Left lung (tissue), 10 donors: Measurements from ENCODE around the gene AKAP8. TPM values are rescaled to one million over a fixed set of nuclear protein-coding genes. Genes with fewer than 3 reads are reported as not detected.
A peak's percentile ranks its signal among the peaks of the same experiment; 100 is the strongest.

Experiments used
- ATAC-seq: fragments of 200-7000 bp; cut with Tn5 transposase; one replicate; pipeline ENCODE4 v1.9.1; 2020; ENCODE audit warnings: moderate library complexity
- DNase-seq, 4 donors: peaks; one replicate each; pipeline ENCODE4 v3.0.0-alpha.2; 2013 to 2020
- H3K27ac ChIP-seq, 2 donors: fragments of 200-600 bp; sonication (generic) in 1 of 2; one replicate each; pipeline versions ENCODE4 v1.5.0 to v1.8.0; 2020 to 2021
- H3K27me3 ChIP-seq, 2 donors: fragments of 200-600 bp; sonication (generic) in 1 of 2; one replicate each; pipeline versions ENCODE4 v1.5.0 to v1.8.0; 2020 to 2021
- H3K36me3 ChIP-seq, 2 donors: fragments of 200-600 bp; sonication (generic) in 1 of 2; one replicate each; pipeline versions ENCODE4 v1.5.0 to v1.8.0; 2020 to 2021
- H3K4me1 ChIP-seq, 2 donors: fragments of 200-600 bp; one replicate each; pipeline ENCODE4 v1.8.0; 2021
- H3K4me3 ChIP-seq, 2 donors: fragments of 200-600 bp; sonication (generic) in 1 of 2; one replicate each; pipeline versions ENCODE4 v1.5.0 to v1.8.0; 2020 to 2021; ENCODE audit warnings: mild to moderate bottlenecking in 1 of 2
- H3K9me3 ChIP-seq, 2 donors: fragments of 200-600 bp; sonication (generic) in 1 of 2; one replicate each; pipeline versions ENCODE4 v1.5.0 to v1.8.0; 2020 to 2021
- intact Hi-C, 2 donors: fragments of 100-400 bp; cut with DNase I; formaldehyde crosslinking; loops; one replicate each; pipeline versions ENCODE4 v1.11.2 to v1.14.2; 2022
- polyA plus RNA-seq, 6 donors: library from polyadenylated mRNA; unstranded; fragments of 120-200 nt; gene quantifications; one replicate each; pipeline ENCODE4 v1.2.1, GENCODE V29; 2013; ENCODE audit not compliant: insufficient read length in 6 of 6
- total RNA-seq, 2 donors: library from RNA; stranded (reverse); fragmentation: NEBNext Ultra II Directional; extraction: Animal tissue kit (Norgen Biotek cat#: 25700); gene quantifications; one replicate each; pipeline ENCODE4 v1.2.1, GENCODE V29; 2021
- TF ChIP-seq, protein P1 (sequence below), 2 donors: fragments of 200-600 bp; sonication (generic) in 1 of 2; IDR thresholded peaks; one replicate each; pipeline versions ENCODE4 v1.5.0 to v1.8.0; 2021; ENCODE audit warnings: antibody characterized with exemption in 2 of 2
- donor health status: DM: no; HTN: yes; CAD: no.
- donor health status: DM: no; HTN: no; CAD: no.

AKAP8 gene
- total and polyA plus RNA-seq, 8 donors, result 19.5 to 36.8 (median 31.4) TPM

- Histone ChIP-seq H3K27ac (no peak overlapping the region), H3K4me1 (peaks cover 22 to 94% of the 10 kb centered on the region in 2 donors), H3K4me3 (no peak overlapping the region), H3K27me3 (no peaks in the 10 kb centered on the region), H3K36me3 (no peaks in the 10 kb centered on the region), H3K9me3 (no peaks in the 10 kb centered on the region)
- DNase-seq (no peak), ATAC-seq (peak; percentile 45)
- intact Hi-C loops, result no loop called here
- TF ChIP-seq, protein P1, sequence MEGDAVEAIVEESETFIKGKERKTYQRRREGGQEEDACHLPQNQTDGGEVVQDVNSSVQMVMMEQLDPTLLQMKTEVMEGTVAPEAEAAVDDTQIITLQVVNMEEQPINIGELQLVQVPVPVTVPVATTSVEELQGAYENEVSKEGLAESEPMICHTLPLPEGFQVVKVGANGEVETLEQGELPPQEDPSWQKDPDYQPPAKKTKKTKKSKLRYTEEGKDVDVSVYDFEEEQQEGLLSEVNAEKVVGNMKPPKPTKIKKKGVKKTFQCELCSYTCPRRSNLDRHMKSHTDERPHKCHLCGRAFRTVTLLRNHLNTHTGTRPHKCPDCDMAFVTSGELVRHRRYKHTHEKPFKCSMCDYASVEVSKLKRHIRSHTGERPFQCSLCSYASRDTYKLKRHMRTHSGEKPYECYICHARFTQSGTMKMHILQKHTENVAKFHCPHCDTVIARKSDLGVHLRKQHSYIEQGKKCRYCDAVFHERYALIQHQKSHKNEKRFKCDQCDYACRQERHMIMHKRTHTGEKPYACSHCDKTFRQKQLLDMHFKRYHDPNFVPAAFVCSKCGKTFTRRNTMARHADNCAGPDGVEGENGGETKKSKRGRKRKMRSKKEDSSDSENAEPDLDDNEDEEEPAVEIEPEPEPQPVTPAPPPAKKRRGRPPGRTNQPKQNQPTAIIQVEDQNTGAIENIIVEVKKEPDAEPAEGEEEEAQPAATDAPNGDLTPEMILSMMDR (IDR thresholded peaks at IDR 0.05), result no peak
Observed at GRCh38 chr19:15313649-15314279, 65.8 kb downstream of the AKAP8 start.

DNA sequence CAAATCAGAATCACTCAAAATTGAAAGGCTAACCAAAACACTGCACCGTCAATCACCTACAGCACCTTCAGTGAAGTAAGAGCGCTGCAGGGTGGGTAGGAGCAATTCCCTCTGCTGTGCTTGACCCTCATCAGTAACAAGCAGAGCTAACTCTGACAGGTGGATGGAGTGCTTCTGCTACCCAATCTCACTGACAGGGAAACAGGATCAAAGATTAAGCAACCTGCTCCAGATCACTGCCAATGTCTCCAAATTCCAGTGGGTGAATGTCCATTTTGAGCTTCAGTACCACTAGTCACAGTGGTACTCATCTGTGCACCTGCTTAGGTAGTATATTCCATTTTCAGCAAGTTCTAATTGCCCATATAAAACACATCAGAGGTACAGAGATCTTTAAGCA, 72.4 kb downstream of the AKAP8 start:
- DNase-seq, result no peak
- TF ChIP-seq, protein P1 (IDR thresholded peaks at IDR 0.05), result no peak
- Histone ChIP-seq H3K27me3 (no peaks in the 10 kb centered on the region), H3K4me3 (no peak overlapping the region), H3K36me3 (no peaks in the 10 kb centered on the region), H3K27ac (no peak overlapping the region), H3K9me3 (no peaks in the 10 kb centered on the region), H3K4me1 (peaks cover 12 to 90% of the 10 kb centered on the region in 2 donors)
- no peak for ATAC-seq
- intact Hi-C loops, result no loop called here

- Histone ChIP-seq H3K27me3 (no peaks in the 10 kb centered on the region), H3K4me3 (no peak overlapping the region), H3K9me3 (no peaks in the 10 kb centered on the region), H3K4me1 (peaks cover 22 to 91% of the 10 kb centered on the region in 2 donors), H3K36me3 (no peaks in the 10 kb centered on the region), H3K27ac (no peak overlapping the region)
- TF ChIP-seq, protein P1 (IDR thresholded peaks at IDR 0.05), result no peak
- DNase-seq, result no peak
- intact Hi-C loops, result no loop called here
- no peak for ATAC-seq
Observed at GRCh38 chr19:15305582-15306334, 73.8 kb downstream of the AKAP8 start.

DNA sequence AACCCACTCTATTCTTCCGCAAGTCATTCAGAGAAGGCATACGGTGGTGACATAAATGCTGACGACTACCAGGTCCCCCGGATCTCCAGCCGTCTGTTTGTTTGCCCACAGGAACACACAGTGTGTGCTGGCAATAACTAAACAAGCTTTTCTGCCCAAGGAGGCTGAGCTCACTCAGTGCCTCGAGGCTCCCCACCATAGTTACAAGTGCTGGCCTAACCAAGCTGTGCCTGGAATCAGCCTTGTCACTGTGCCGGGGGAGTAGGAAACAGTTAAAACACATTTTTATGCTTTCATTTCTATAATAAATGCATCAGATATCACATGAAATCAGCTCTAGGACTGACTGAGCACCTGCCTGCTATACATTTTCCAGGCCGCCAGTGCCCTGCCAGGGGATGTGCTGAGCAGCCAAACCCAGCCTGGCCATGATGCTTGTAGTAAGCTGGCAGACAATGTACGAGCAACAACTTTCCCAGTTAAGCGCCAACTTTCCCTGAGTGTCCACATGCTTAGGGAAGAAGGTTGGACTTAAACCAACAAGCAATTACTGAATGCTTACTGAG, 75.4 kb downstream of the AKAP8 start:
- H3K27me3 ChIP-seq, result no peaks in the 10 kb centered on the region
- H3K4me1 ChIP-seq, result peaks cover 25 to 93% of the 10 kb centered on the region in 2 donors
- H3K4me3 ChIP-seq, result no peak overlapping the region
- TF ChIP-seq, protein P1 (IDR thresholded peaks at IDR 0.05), result no peak
- DNase-seq (no peak), ATAC-seq (no peak)
- intact Hi-C loops, result no loop called here
- H3K36me3 ChIP-seq, result no peaks in the 10 kb centered on the region
- H3K27ac ChIP-seq, result peak overlapping the region in 1 of 2 donors; percentile 5
- no peaks in the 10 kb centered on the region for H3K9me3 ChIP-seq

Other genes starting within 250 kb of the AKAP8 start
- 10 to 100 TPM; 73.2 to 94.1 TPM for gene NOTCH3, start 178.8 kb downstream of the AKAP8 start, total RNA-seq
- gene NOTCH3, start 178.8 kb downstream of the AKAP8 start, polyA plus RNA-seq, result 100 to 1,000 TPM in 5 of 6 donors, 10 to 100 TPM in 1; 93.5 to 130 (median 117) TPM
- 1 to 10 TPM; 1.6 to 7.6 TPM for gene EPHX3, start 147.3 kb downstream of the AKAP8 start, total RNA-seq
- 1 to 10 TPM; 2.3 to 3.4 (median 2.9) TPM for gene EPHX3, start 147.3 kb downstream of the AKAP8 start, polyA plus RNA-seq
- 10 to 100 TPM; 79.1 to 89.6 TPM for gene BRD4, start 47.2 kb downstream of the AKAP8 start, total RNA-seq
- 10 to 100 TPM; 51.1 to 63.9 (median 55.8) TPM for gene BRD4, start 47.2 kb downstream of the AKAP8 start, polyA plus RNA-seq
- 10 to 100 TPM; 76.4 to 81.1 TPM for gene AKAP8L, start 39.2 kb upstream of the AKAP8 start, total RNA-seq
- gene AKAP8L, start 39.2 kb upstream of the AKAP8 start, polyA plus RNA-seq, result 100 to 1,000 TPM in 5 of 6 donors, 10 to 100 TPM in 1; 91.7 to 129 (median 113) TPM
- 10 to 100 TPM; 31.0 to 36.2 TPM for gene WIZ, start 70.2 kb upstream of the AKAP8 start, total RNA-seq
- 10 to 100 TPM; 21.5 to 36.4 (median 27.5) TPM for gene WIZ, start 70.2 kb upstream of the AKAP8 start, polyA plus RNA-seq
- gene RASAL3, start 84.8 kb upstream of the AKAP8 start, total RNA-seq, result 10 to 100 TPM in 1 of 2 donors, 1 to 10 TPM in 1; 7.6 to 27.1 TPM
- 1 to 10 TPM; 2.0 to 3.1 (median 2.5) TPM for gene RASAL3, start 84.8 kb upstream of the AKAP8 start, polyA plus RNA-seq
- not detected for gene PGLYRP2, start 99.7 kb upstream of the AKAP8 start, total RNA-seq
- not detected for gene PGLYRP2, start 99.7 kb upstream of the AKAP8 start, polyA plus RNA-seq
- gene CYP4F22, start 128.7 kb upstream of the AKAP8 start, total RNA-seq, result under 1 TPM in 1 of 2 donors, not detected in 1; 0.15 TPM
- gene CYP4F22, start 128.7 kb upstream of the AKAP8 start, polyA plus RNA-seq, result under 1 TPM in 1 of 6 donors, not detected in 5; 0.07 TPM
- gene CYP4F8, start 235.4 kb upstream of the AKAP8 start, total RNA-seq, result not detected
- gene CYP4F8, start 235.4 kb upstream of the AKAP8 start, polyA plus RNA-seq, result under 1 TPM in 2 of 6 donors, not detected in 4; 0.04 to 0.10 TPM